ENCODE measurements around the gene STAC2.
"Not testable (repeated sequence)": the region's sequence is repeated elsewhere in the genome, so short reads cannot be mapped to it uniquely, and the experiment has no call there.

The STAC2 gene, protein sequence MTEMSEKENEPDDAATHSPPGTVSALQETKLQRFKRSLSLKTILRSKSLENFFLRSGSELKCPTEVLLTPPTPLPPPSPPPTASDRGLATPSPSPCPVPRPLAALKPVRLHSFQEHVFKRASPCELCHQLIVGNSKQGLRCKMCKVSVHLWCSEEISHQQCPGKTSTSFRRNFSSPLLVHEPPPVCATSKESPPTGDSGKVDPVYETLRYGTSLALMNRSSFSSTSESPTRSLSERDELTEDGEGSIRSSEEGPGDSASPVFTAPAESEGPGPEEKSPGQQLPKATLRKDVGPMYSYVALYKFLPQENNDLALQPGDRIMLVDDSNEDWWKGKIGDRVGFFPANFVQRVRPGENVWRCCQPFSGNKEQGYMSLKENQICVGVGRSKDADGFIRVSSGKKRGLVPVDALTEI

DNA sequence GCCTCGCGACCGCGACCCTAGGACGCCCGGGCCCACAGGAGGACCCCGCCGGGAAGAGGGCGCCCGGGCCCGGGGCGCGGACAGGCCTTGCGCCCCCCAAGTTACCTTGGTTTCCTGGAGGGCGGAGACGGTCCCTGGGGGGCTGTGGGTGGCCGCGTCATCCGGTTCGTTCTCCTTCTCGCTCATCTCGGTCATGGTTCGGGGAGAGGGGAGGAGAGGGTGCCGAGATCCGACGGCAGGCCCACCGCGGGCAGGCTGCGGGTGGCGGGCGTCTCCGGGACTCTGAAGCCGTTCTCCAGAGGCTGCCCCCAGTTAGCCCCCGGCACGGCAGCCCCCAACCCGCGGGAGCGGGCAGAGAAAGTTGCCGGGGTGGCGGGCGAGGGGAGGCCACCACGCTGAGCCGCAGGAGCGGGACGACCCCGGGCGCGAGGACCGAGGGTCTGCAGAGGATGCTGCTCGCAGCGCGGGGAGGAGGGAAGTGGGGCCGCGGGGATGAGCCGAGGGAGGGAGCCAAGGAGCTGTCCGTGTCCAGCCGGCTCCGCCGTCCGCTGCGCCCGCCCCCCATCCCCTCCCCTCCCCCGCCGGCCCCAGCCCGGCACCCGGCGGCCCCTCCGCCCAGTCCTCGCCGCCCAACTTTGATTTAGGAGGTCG is at the start of gene STAC2:
Gene STAC2, minus strand, starts transcription at position 638 of the 651 bp plus-strand sequence. Its CDS starts 443 bp downstream, at position 195.
- Histone ChIP-seq H3K4me1 (ENCODE audit: control insufficient read depth, low read depth, low read length) (peaks cover 14% of the 10 kb centered on the region), H3K27ac (ENCODE audit: low read length) (no peak within 1 kb of the TSS), H3K4me3 (ENCODE audit: low read length) (peak within 1 kb of the TSS; percentile 56), H3K27me3 (ENCODE audit: control insufficient read depth, insufficient read depth, low read length) (peaks cover 38% of the 10 kb centered on the region), H3K9ac (ENCODE audit: low read length) (no peak within 1 kb of the TSS), H3K36me3 (ENCODE audit: control insufficient read depth, low read depth, low read length) (no peaks in the 10 kb centered on the region), H3K9me3 (ENCODE audit: control insufficient read depth, low read depth, low read length) (no peaks in the 10 kb centered on the region)

DNA sequence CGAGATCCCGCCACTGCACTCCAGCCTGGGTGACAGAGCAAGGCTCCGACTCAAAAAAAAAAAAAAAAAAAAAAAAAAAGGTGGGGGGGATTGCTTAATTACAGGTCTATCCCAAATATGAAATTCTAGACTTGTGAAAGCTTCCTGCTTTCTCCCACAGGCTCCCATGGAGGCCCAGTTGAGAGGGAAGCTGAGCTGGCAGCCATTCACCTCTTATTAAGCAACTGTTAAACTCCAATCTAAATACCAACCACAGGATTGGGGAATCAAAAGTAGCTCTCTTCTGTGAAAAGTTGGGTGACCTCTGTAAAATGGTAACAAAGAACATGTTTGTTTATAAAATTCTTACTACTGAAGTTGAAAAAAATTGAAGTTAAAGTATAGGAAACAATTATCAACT is 45.8 kb upstream of the STAC2 start:
- Histone ChIP-seq H3K36me3 (ENCODE audit: control insufficient read depth, low read depth, low read length) (no peaks in the 10 kb centered on the region), H3K27ac (ENCODE audit: low read length) (no peak overlapping the region), H3K4me3 (ENCODE audit: low read length) (no peak overlapping the region), H3K4me1 (ENCODE audit: control insufficient read depth, low read depth, low read length) (no peaks in the 10 kb centered on the region), H3K9ac (ENCODE audit: low read length) (no peak overlapping the region), H3K27me3 (ENCODE audit: control insufficient read depth, insufficient read depth, low read length) (no peaks in the 10 kb centered on the region), H3K9me3 (ENCODE audit: control insufficient read depth, low read depth, low read length) (no peaks in the 10 kb centered on the region)

DNA sequence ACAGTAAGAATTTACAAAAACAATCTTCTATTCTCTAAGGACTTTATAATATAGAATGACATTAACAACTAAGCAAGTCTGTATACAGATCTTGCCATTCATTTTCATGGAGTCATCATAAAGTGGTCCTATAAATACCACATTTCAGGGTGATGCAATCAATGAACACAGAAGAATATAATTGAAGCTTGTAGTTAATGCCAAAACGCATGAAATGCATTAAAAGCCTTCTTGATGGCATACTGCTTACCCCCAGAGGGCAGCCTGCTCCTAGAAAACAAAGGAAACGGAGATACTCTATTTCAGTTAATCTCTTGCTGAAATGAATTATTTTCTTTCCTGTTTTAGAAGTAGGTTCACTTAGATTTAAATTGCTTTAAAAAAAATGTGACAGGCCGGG is 45.2 kb upstream of the STAC2 start:
- Histone ChIP-seq H3K27me3 (ENCODE audit: control insufficient read depth, insufficient read depth, low read length) (no peaks in the 10 kb centered on the region), H3K4me1 (ENCODE audit: control insufficient read depth, low read depth, low read length) (no peaks in the 10 kb centered on the region), H3K9me3 (ENCODE audit: control insufficient read depth, low read depth, low read length) (no peaks in the 10 kb centered on the region), H3K36me3 (ENCODE audit: control insufficient read depth, low read depth, low read length) (no peaks in the 10 kb centered on the region), H3K27ac (ENCODE audit: low read length) (no peak overlapping the region), H3K4me3 (ENCODE audit: low read length) (no peak overlapping the region), H3K9ac (ENCODE audit: low read length) (no peak overlapping the region)

DNA sequence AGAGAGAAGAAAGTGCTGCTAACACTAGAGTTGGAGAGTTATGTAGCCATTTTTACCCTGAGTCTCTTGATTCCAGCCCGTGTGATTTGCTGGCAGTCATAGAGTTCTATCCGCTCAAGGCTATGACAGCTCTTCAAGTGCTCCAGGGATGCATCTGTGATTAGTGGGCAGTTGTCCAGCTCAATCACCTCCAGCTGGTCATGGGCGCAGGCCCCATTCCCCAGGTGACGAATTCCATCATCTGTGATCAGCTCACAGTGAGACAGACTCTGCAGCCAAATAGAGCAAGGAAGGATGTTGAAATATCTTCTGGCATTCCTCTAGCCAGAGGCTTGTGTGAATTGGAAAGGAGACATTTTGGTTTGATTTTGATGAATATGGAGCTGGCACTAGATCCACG is 38.4 kb upstream of the STAC2 start:
- Histone ChIP-seq H3K36me3 (ENCODE audit: control insufficient read depth, low read depth, low read length) (peaks cover 3% of the 10 kb centered on the region), H3K27me3 (ENCODE audit: control insufficient read depth, insufficient read depth, low read length) (no peaks in the 10 kb centered on the region), H3K27ac (ENCODE audit: low read length) (no peak overlapping the region), H3K4me1 (ENCODE audit: control insufficient read depth, low read depth, low read length) (no peaks in the 10 kb centered on the region), H3K9ac (ENCODE audit: low read length) (no peak overlapping the region), H3K4me3 (ENCODE audit: low read length) (no peak overlapping the region), H3K9me3 (ENCODE audit: control insufficient read depth, low read depth, low read length) (no peaks in the 10 kb centered on the region)

DNA sequence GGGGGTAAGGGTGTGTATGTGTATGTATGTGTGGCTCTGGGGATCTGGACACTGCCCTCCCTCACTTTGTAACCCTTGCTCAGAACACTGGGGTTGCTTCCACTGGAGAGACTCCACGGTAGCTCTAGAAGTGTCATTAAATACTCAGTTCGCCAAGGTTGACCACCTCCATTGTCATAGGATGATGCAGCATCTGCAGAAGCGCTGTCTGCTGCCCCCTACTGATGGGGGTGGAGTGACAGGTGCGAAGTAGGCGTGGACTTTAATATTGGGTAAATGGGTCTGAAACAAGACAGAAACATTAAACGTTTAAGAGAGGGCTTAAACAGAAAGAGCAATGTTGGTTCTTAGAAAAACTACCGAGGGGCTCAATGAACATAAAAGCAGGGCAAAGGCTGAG is 35.5 kb upstream of the STAC2 start:
- no peak overlapping the region for H3K9ac ChIP-seq (ENCODE audit: low read length)
- H3K4me1 ChIP-seq (ENCODE audit: control insufficient read depth, low read depth, low read length): no peaks in the 10 kb centered on the region
- no peaks in the 10 kb centered on the region for H3K9me3 ChIP-seq (ENCODE audit: control insufficient read depth, low read depth, low read length)
- H3K4me3 ChIP-seq (ENCODE audit: low read length): no peak overlapping the region
- H3K36me3 ChIP-seq (ENCODE audit: control insufficient read depth, low read depth, low read length): peaks cover 3% of the 10 kb centered on the region
- no peaks in the 10 kb centered on the region for H3K27me3 ChIP-seq (ENCODE audit: control insufficient read depth, insufficient read depth, low read length)
- no peak overlapping the region for H3K27ac ChIP-seq (ENCODE audit: low read length)

DNA sequence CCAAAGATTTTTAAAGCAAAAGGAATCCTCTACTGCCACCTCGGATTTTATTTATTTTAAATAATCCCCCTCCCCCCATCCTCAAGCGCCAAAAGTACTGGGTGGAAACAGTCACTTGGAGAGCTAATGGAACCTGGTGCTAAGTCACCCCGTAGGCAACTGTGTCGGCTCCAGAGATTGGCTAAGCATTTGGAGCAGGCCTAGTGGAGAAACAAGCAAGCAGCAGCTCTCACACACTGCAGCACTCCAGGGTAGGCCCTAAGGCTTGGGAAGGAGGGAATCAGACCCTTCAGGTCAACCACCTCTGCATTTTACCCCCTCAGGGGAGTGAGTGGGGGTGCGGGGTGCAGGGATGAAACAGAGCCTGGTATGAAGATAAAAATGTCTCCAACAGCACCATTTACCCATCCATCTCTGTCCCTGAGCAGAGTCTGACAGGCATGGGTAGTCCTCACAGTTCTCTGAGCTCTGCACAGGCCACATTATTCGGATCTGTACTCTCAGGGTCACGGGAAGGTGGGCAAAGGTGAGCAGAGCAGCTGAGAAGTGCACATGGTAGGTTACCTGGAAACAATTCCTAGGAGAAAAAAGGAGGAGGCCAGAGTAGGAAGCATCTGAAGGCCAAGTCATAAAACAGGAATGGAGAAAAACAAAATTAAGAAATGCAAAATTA is 27.2 kb upstream of the STAC2 start:
- Histone ChIP-seq H3K4me3 (ENCODE audit: low read length) (no peak overlapping the region), H3K9me3 (ENCODE audit: control insufficient read depth, low read depth, low read length) (no peaks in the 10 kb centered on the region), H3K4me1 (ENCODE audit: control insufficient read depth, low read depth, low read length) (no peaks in the 10 kb centered on the region), H3K9ac (ENCODE audit: low read length) (no peak overlapping the region), H3K27ac (ENCODE audit: low read length) (no peak overlapping the region), H3K27me3 (ENCODE audit: control insufficient read depth, insufficient read depth, low read length) (no peaks in the 10 kb centered on the region), H3K36me3 (ENCODE audit: control insufficient read depth, low read depth, low read length) (no peaks in the 10 kb centered on the region)

DNA sequence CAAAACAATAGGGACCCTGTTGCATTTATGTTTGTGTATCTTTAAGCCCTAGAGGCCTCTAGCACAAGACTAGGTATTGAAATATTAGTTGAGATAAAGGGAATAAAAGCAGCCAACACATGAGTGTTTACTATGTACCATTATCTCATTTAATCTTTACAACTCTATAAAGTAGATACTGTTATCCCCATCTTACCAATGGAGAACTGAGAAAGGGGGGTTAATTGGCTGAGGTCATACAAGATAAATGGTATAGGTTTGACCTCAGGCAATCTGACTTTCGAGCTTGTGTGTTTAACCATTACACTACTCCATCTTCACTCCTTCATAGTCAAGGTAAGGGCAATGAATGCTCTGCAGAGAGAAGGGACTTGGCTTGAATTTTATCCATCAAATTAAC is 26.3 kb upstream of the STAC2 start:
- Histone ChIP-seq H3K4me3 (ENCODE audit: low read length) (no peak overlapping the region), H3K9me3 (ENCODE audit: control insufficient read depth, low read depth, low read length) (no peaks in the 10 kb centered on the region), H3K9ac (ENCODE audit: low read length) (no peak overlapping the region), H3K27ac (ENCODE audit: low read length) (no peak overlapping the region), H3K36me3 (ENCODE audit: control insufficient read depth, low read depth, low read length) (no peaks in the 10 kb centered on the region), H3K27me3 (ENCODE audit: control insufficient read depth, insufficient read depth, low read length) (no peaks in the 10 kb centered on the region), H3K4me1 (ENCODE audit: control insufficient read depth, low read depth, low read length) (no peaks in the 10 kb centered on the region)

DNA sequence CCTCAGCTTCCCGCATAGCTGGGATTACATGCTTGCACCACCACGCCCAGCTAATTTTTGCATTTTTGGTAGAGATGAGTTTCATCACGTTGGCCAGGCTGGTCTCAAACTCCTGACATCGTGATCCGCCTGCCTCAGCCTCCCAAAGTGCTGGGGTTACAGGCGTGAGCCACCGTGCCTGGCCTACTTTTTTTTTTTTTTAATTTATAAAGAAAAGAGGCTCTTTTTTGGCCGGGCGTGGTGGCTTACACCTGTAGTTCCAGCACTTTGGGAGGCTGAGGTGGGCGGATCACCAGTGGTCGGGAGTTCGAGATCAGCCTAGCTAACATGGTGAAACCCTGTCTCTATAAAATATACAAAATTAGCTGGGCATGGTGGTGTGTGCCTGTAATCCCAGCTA is 24.3 kb upstream of the STAC2 start:
- H3K27me3 ChIP-seq (ENCODE audit: control insufficient read depth, insufficient read depth, low read length); H3K4me3 ChIP-seq (ENCODE audit: low read length); H3K9me3 ChIP-seq (ENCODE audit: control insufficient read depth, low read depth, low read length); H3K9ac ChIP-seq (ENCODE audit: low read length); H3K36me3 ChIP-seq (ENCODE audit: control insufficient read depth, low read depth, low read length); H3K27ac ChIP-seq (ENCODE audit: low read length); H3K4me1 ChIP-seq (ENCODE audit: control insufficient read depth, low read depth, low read length): not testable (repeated sequence)

DNA sequence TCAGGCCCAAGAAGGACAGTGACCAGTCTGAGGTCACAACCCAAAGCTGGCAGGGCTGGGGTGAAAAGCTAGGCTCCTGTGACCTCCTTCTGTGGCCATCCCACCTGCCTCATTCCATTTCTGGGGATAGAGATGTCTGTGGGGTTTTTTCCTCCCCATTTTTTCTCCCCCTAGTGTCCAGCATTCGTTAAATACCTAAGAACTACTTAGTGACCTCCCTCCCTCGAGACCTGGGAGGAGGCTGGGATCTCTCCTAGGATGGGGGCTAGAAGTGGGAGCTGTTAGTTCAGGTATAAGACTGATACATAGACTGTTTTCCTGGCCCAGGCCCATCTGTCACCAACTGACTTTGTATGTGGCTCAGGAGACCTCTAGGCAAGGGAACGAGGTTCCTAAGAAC is 20.5 kb upstream of the STAC2 start:
- Histone ChIP-seq H3K27ac (ENCODE audit: low read length) (no peak overlapping the region), H3K27me3 (ENCODE audit: control insufficient read depth, insufficient read depth, low read length) (no peaks in the 10 kb centered on the region), H3K9me3 (ENCODE audit: control insufficient read depth, low read depth, low read length) (no peaks in the 10 kb centered on the region), H3K4me3 (ENCODE audit: low read length) (no peak overlapping the region), H3K4me1 (ENCODE audit: control insufficient read depth, low read depth, low read length) (peaks cover 4% of the 10 kb centered on the region), H3K9ac (ENCODE audit: low read length) (no peak overlapping the region), H3K36me3 (ENCODE audit: control insufficient read depth, low read depth, low read length) (no peaks in the 10 kb centered on the region)

DNA sequence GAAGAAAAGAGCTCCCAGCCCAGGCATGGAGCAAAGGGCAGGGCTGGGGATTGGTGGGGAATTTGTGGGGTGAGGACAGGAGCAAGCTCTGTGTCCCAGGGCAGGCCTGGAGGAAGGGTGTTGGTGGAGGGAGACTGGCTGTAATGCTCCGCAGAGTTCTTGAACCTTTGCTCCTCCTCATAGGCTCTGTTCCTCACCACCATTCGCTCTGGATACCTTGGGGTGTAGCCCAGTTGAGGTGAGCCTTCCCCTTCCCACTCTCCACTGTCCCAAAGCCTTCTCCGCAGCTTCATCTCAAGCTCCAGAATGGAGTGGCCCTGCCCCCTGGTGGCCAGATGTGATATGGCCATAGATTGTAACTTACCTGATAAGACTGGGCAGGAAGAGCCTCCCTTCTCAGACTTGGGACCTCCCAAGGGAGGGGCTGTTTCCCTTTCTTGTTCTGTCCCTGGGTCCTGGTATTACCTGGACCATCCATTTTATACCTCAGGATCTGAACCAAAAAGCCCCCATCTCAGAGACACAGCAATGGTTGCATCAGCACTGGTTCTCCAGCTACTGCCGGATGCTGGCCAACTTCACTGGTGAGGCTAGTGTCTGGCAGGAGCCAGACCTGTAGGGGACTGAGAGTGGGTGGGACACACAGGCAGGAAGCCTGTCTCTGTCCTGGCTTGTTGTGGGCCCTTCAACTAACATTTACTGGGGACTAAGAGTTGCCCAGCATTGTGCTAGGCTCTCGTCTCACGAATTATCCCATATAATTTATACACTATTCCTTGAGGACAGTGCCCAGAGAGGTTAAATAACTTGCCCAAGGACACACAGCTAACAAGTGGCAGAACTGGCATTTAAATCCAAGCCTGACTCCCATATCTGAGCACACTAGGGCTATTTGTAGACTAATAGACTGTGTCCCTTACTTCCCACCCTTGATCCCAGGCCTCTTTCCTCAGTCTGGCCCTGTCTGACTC is 19.1 kb upstream of the STAC2 start:
- no peak overlapping the region for H3K27ac ChIP-seq (ENCODE audit: low read length)
- no peaks in the 10 kb centered on the region for H3K36me3 ChIP-seq (ENCODE audit: control insufficient read depth, low read depth, low read length)
- peaks cover 4% of the 10 kb centered on the region for H3K4me1 ChIP-seq (ENCODE audit: control insufficient read depth, low read depth, low read length)
- no peaks in the 10 kb centered on the region for H3K27me3 ChIP-seq (ENCODE audit: control insufficient read depth, insufficient read depth, low read length)
- no peak overlapping the region for H3K4me3 ChIP-seq (ENCODE audit: low read length)
- no peak overlapping the region for H3K9ac ChIP-seq (ENCODE audit: low read length)
- no peaks in the 10 kb centered on the region for H3K9me3 ChIP-seq (ENCODE audit: control insufficient read depth, low read depth, low read length)

DNA sequence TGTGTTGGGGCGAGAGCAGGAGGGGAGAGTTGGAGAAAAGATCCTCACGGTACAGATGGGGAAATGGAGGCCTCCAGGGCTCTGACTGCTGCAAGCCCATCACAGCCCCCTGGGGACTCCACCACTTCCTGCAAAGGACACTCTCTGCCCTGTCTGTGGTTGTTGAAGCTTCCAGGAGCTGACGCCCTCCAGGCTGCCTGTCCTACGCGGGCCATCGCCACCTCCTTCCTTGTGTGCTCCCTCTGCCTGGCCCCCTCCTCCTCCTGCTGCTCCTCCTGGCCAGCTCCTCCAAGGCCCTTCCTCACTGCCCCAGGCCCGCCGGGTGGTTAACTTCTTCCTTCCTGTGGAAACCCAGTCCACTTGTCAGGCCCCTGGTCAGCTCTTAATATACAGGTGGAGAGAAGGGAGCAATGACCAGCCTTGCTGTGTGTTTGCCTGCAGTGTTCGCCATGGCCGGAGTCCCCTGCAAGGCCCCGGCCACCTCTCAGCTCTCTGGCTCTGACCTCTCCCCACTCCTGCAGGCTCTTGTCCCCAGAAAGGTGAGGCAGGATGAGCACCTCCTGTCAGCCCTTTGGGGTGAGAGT is 18.4 kb upstream of the STAC2 start:
- H3K4me1 ChIP-seq (ENCODE audit: control insufficient read depth, low read depth, low read length): peaks cover 4% of the 10 kb centered on the region
- no peaks in the 10 kb centered on the region for H3K36me3 ChIP-seq (ENCODE audit: control insufficient read depth, low read depth, low read length)
- no peak overlapping the region for H3K27ac ChIP-seq (ENCODE audit: low read length)
- H3K27me3 ChIP-seq (ENCODE audit: control insufficient read depth, insufficient read depth, low read length): no peaks in the 10 kb centered on the region
- H3K9me3 ChIP-seq (ENCODE audit: control insufficient read depth, low read depth, low read length): no peaks in the 10 kb centered on the region
- no peak overlapping the region for H3K9ac ChIP-seq (ENCODE audit: low read length)
- H3K4me3 ChIP-seq (ENCODE audit: low read length): no peak overlapping the region
